Fibroblast of lung (primary cell): ENCODE results near the gene TMEM40. TPM values are rescaled to one million over a fixed set of nuclear protein-coding genes. Genes with fewer than 3 reads are reported as not detected.

ENCODE experiments used
- DNase-seq, 2 donors: peaks; one replicate each; pipeline versions ENCODE4 v3.0.0 to v3.0.0-alpha.2; 2010; ENCODE audit warnings: low read depth in 2 of 2
- H2AFZ ChIP-seq: 2 replicates; pipeline ENCODE4 v1.5.1; 2012; ENCODE audit warnings: low read length, control low read depth, inconsistent platforms
- H3K27ac ChIP-seq: 2 replicates; pipeline ENCODE4 v1.5.1; 2011; ENCODE audit warnings: low read length, control low read depth; ENCODE audit not compliant: insufficient read depth
- H3K27me3 ChIP-seq: 2 replicates; pipeline ENCODE4 v1.5.1; 2011; ENCODE audit warnings: mild to moderate bottlenecking, low read length; ENCODE audit not compliant: control insufficient read depth, insufficient read depth
- H3K36me3 ChIP-seq: 2 replicates; pipeline ENCODE4 v1.5.1; 2011; ENCODE audit warnings: low read length; ENCODE audit not compliant: control insufficient read depth, insufficient read depth
- H3K4me1 ChIP-seq: 2 replicates; pipeline ENCODE4 v1.5.1; 2011; ENCODE audit warnings: low read length; ENCODE audit not compliant: control insufficient read depth, insufficient read depth; ENCODE audit errors: extremely low read depth
- H3K4me2 ChIP-seq: 2 replicates; pipeline ENCODE4 v1.5.1; 2011; ENCODE audit warnings: low read length, control low read depth; ENCODE audit not compliant: insufficient read depth; ENCODE audit errors: extremely low read depth
- H3K4me3 ChIP-seq, 4 experiments: fragments of 200-600 bp in 1 of 4; sonication (generic) in 1 of 4; replicated peaks in 1 of 4; 2 replicates each; pipeline ENCODE4 v1.5.1; 2011 to 2016; ENCODE audit warnings: low read length in 4 of 4, low read depth in 3 of 4, mild to moderate bottlenecking in 3 of 4, control low read depth in 2 of 4, inconsistent platforms in 1 of 4, mixed read lengths in 1 of 4; ENCODE audit not compliant: insufficient read depth in 1 of 4; ENCODE audit errors: control extremely low read depth in 1 of 4
- H3K79me2 ChIP-seq: 2 replicates; pipeline ENCODE4 v1.5.1; 2012; ENCODE audit warnings: mild to moderate bottlenecking, low read length, inconsistent platforms; ENCODE audit not compliant: control insufficient read depth, insufficient read depth
- H3K9ac ChIP-seq: 2 replicates; pipeline ENCODE4 v1.5.1; 2011; ENCODE audit warnings: mild to moderate bottlenecking, low read length, control low read depth; ENCODE audit not compliant: insufficient read depth
- H3K9me3 ChIP-seq: 2 replicates; pipeline ENCODE4 v1.5.1; 2012; ENCODE audit warnings: low read depth, low read length; ENCODE audit not compliant: control insufficient read depth, insufficient read depth
- H4K20me1 ChIP-seq: 2 replicates; pipeline ENCODE4 v1.5.1; 2011; ENCODE audit warnings: low read length; ENCODE audit not compliant: control insufficient read depth, insufficient read depth; ENCODE audit errors: extremely low read depth
- EZH2 ChIP-seq: IDR thresholded peaks from 2 replicates; pipeline ENCODE4 v1.5.1; 2012; ENCODE audit warnings: low read length, control low read depth, mild to moderate bottlenecking; ENCODE audit errors: missing control alignments
- polyA plus RNA-seq, 2 donors: library from polyadenylated mRNA; depleted of rRNA in 1 of 2; stranded (reverse) in 1 of 2; unstranded in 1 of 2; fragments of >200 nt; gene quantifications; 2 replicates each; pipeline ENCODE4 v1.2.1, GENCODE V29; 2011 to 2012; ENCODE audit warnings: missing spikeins in 1 of 2
- total RNA-seq: library from RNA; depleted of rRNA; stranded (reverse); fragments of >200 nt; gene quantifications from 2 replicates; pipeline ENCODE4 v1.2.1, GENCODE V29; 2014
- TF ChIP-seq, protein P1 (sequence below), 2 donors: IDR thresholded peaks in 1 of 2; conservative IDR thresholded peaks in 1 of 2; 1 replicate in 1 of 2; 2 replicates in 1 of 2; pipeline ENCODE4 v1.5.1; 2011 to 2012; ENCODE audit warnings: low read length in 2 of 2, control low read depth in 1 of 2, inconsistent platforms in 1 of 2, low read depth in 1 of 2, mild to moderate bottlenecking in 1 of 2

TMEM40 gene
- total and polyA plus RNA-seq, 2 donors (not counting 1 experiment from before 2014, with no cell fraction given), result under 0.01 to 0.33 TPM

GRCh38 chr3:12700800-12701199 lies 58.3 kb downstream of the TMEM40 start:
- Histone ChIP-seq H3K4me1 (no peaks in the 10 kb centered on the region), H3K9me3 (no peaks in the 10 kb centered on the region), H3K4me2 (no peak overlapping the region), H3K27ac (no peak overlapping the region), H2AFZ (no peak overlapping the region), H3K9ac (no peak overlapping the region), H3K79me2 (no peaks in the 10 kb centered on the region), H3K27me3 (peaks cover 6% of the 10 kb centered on the region), H3K36me3 (no peaks in the 10 kb centered on the region), H4K20me1 (no peaks in the 10 kb centered on the region), H3K4me3 (no peak overlapping the region)
- TF ChIP-seq, protein P1, sequence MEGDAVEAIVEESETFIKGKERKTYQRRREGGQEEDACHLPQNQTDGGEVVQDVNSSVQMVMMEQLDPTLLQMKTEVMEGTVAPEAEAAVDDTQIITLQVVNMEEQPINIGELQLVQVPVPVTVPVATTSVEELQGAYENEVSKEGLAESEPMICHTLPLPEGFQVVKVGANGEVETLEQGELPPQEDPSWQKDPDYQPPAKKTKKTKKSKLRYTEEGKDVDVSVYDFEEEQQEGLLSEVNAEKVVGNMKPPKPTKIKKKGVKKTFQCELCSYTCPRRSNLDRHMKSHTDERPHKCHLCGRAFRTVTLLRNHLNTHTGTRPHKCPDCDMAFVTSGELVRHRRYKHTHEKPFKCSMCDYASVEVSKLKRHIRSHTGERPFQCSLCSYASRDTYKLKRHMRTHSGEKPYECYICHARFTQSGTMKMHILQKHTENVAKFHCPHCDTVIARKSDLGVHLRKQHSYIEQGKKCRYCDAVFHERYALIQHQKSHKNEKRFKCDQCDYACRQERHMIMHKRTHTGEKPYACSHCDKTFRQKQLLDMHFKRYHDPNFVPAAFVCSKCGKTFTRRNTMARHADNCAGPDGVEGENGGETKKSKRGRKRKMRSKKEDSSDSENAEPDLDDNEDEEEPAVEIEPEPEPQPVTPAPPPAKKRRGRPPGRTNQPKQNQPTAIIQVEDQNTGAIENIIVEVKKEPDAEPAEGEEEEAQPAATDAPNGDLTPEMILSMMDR (conservative IDR thresholded peaks at IDR 0.05 in 1 of 2, IDR thresholded peaks at IDR 0.05 in 1 of 2; ENCODE audit: low read depth in 1 of 2, low read length in 2 of 2), result no peak
- TF ChIP-seq EZH2, result no peak
- no peak for DNase-seq

- no peaks in the 10 kb centered on the region for H4K20me1 ChIP-seq
- no peaks in the 10 kb centered on the region for H3K9me3 ChIP-seq
- H3K4me3 ChIP-seq, result no peak overlapping the region
- TF ChIP-seq, protein P1 (conservative IDR thresholded peaks at IDR 0.05 in 1 of 2, IDR thresholded peaks at IDR 0.05 in 1 of 2; ENCODE audit: low read depth in 1 of 2, low read length in 2 of 2), result no peak
- no peak for TF ChIP-seq EZH2
- no peak overlapping the region for H2AFZ ChIP-seq
- H3K36me3 ChIP-seq, result no peaks in the 10 kb centered on the region
- H3K4me2 ChIP-seq, result no peak overlapping the region
- H3K79me2 ChIP-seq, result no peaks in the 10 kb centered on the region
- peaks cover 6% of the 10 kb centered on the region for H3K27me3 ChIP-seq
- H3K4me1 ChIP-seq, result no peaks in the 10 kb centered on the region
- no peak for DNase-seq
- no peak overlapping the region for H3K27ac ChIP-seq
- H3K9ac ChIP-seq, result no peak overlapping the region
Observed at GRCh38 chr3:12695916-12696315, 63.1 kb downstream of the TMEM40 start.

DNA sequence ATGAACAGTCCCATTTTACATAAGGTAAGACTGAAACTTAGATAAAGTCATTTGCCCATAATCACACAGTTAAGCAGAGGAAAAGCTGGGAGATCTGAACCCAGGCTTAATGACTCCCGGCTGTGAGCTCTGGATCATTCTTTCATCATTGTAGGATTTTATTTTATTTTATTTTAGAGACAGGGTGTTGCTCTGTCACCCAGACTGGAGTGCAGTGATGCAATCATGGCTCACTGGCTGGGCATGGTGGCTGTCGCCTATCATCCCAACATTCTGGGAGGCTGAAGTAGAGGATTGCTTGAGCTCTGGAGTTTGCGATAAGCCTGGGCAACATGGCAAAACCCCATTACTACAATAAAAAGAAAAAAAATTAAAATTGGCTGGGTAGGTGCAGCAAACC lies 63.9 kb downstream of the TMEM40 start:
- Histone ChIP-seq H3K9me3 (no peaks in the 10 kb centered on the region), H4K20me1 (no peaks in the 10 kb centered on the region), H3K79me2 (no peaks in the 10 kb centered on the region), H3K4me1 (no peaks in the 10 kb centered on the region), H3K9ac (no peak overlapping the region), H3K27ac (no peak overlapping the region), H3K4me2 (no peak overlapping the region), H3K27me3 (peaks cover 2% of the 10 kb centered on the region), H3K4me3 (no peak overlapping the region), H2AFZ (no peak overlapping the region), H3K36me3 (no peaks in the 10 kb centered on the region)
- TF ChIP-seq, protein P1 (conservative IDR thresholded peaks at IDR 0.05 in 1 of 2, IDR thresholded peaks at IDR 0.05 in 1 of 2; ENCODE audit: low read depth in 1 of 2, low read length in 2 of 2), result no peak
- no peak for TF ChIP-seq EZH2
- no peak for DNase-seq
